ENCODE measurements around the gene YKT6.

GRCh38 chr7:44226396-44226753, 25.6 kb downstream of the YKT6 start:
- TF ChIP-seq CTCF (IDR thresholded peaks at IDR 0.05) (no peak), POLR2A (IDR thresholded peaks at IDR 0.05) (no peak)

Measured in thyroid gland (tissue), 4 donors.